Measurements from ENCODE around the gene GABPB1.

GRCh38 chr15:50340416-50340815 is 14.6 kb downstream of the GABPB1 start:
- TF ChIP-seq CTCF (IDR thresholded peaks at IDR 0.05) (no peak), POLR2A (IDR thresholded peaks at IDR 0.05) (no peak)
